Kidney (tissue), 14 donors: Measurements from ENCODE around the gene FBLN1. TPM values are rescaled to one million over a fixed set of nuclear protein-coding genes. Genes with fewer than 3 reads are reported as not detected.

ENCODE experiments used
- DNase-seq, 5 donors: peaks; one replicate each; pipeline ENCODE4 v3.0.0-alpha.2; 2013 to 2020
- FAIRE-seq: peaks from 2 replicates; lab custom pipeline; 2012; peaks lifted over from hg19 to GRCh38; lab: Jason Lieb, UNC
- H3K27ac ChIP-seq, 2 donors: one replicate each; pipeline ENCODE4 v1.7.0; 2013; ENCODE audit warnings: low read depth in 2 of 2, low read length in 2 of 2, inconsistent platforms in 1 of 2
- H3K27me3 ChIP-seq: one replicate; pipeline ENCODE4 v1.7.1; 2013; ENCODE audit warnings: low read length, inconsistent platforms; ENCODE audit not compliant: control insufficient read depth, insufficient read depth
- H3K36me3 ChIP-seq, 3 donors: one replicate each; pipeline versions ENCODE4 v1.7.0 to v1.7.1; 2013; ENCODE audit warnings: low read length in 3 of 3, control low read depth in 1 of 3, inconsistent platforms in 1 of 3; ENCODE audit not compliant: insufficient read depth in 3 of 3, control insufficient read depth in 2 of 3
- H3K4me1 ChIP-seq, 3 donors: one replicate each; pipeline versions ENCODE4 v1.7.0 to v1.7.1; 2013; ENCODE audit warnings: low read length in 3 of 3, inconsistent platforms in 1 of 3, low read depth in 1 of 3; ENCODE audit not compliant: control insufficient read depth in 2 of 3, insufficient read depth in 2 of 3
- H3K4me3 ChIP-seq, 3 donors: one replicate each; pipeline versions ENCODE4 v1.7.0 to v1.8.1; 2013; ENCODE audit warnings: low read length in 3 of 3, control low read depth in 1 of 3, inconsistent platforms in 1 of 3
- H3K9ac ChIP-seq, 3 donors: one replicate each; pipeline versions ENCODE4 v1.7.0 to v1.7.1; 2013; ENCODE audit warnings: low read length in 3 of 3, control low read depth in 1 of 3, inconsistent platforms in 1 of 3
- H3K9me3 ChIP-seq, 3 donors: one replicate each; pipeline versions ENCODE4 v1.7.0 to v1.7.1; 2013; ENCODE audit warnings: low read length in 3 of 3, control low read depth in 1 of 3, inconsistent platforms in 1 of 3; ENCODE audit not compliant: control insufficient read depth in 2 of 3, insufficient read depth in 1 of 3
- CTCF ChIP-seq: IDR thresholded peaks from 3 replicates; pipeline ENCODE4 v1.5.1; 2012; ENCODE audit warnings: mild to moderate bottlenecking, moderate library complexity, borderline replicate concordance; ENCODE audit not compliant: insufficient read depth; ENCODE audit errors: extremely low read depth
- intact Hi-C: fragments of 100-400 bp; cut with DNase I; formaldehyde crosslinking; loops from one replicate; pipeline ENCODE4 v1.11.1; 2022
- polyA plus RNA-seq: library from polyadenylated mRNA; stranded (reverse); fragments of 350-450 nt; fragmentation: Illumina TruSeq; extraction: RNeasy Lipid Tissue Mini Kit (QIAGEN cat#74804); gene quantifications from one replicate; pipeline ENCODE4 v1.2.3, GENCODE V29; 2014; ENCODE audit warnings: low read depth, low replicate concordance; ENCODE audit not compliant: insufficient read depth
- total RNA-seq: library from RNA; stranded (reverse); fragmentation: NEBNext Ultra II Directional; extraction: Animal tissue kit (Norgen Biotek cat#: 25700); gene quantifications from one replicate; pipeline ENCODE4 v1.2.1, GENCODE V29; 2021
- donor health status: control.
- donor health status: control.
- donor health status: control.
- donor health status: control.
- donor health status: control.
- donor health status: DM: yes; HTN: yes; CAD: no.
- donor health status: Normal renal cell carcinoma (clear cell type).

FBLN1 gene
- total and polyA plus RNA-seq, 2 donors from 2014 or later = 23.3 to 105 TPM

- Histone ChIP-seq H3K27ac (peak overlapping the region in 1 of 2 donors; percentile 5), H3K4me3 (no peak overlapping the region), H3K36me3 (no peaks in the 10 kb centered on the region), H3K9me3 (no peaks in the 10 kb centered on the region), H3K4me1 (peaks cover 0 to 4% (median 2%) of the 10 kb centered on the region in 3 donors), H3K27me3 (no peaks in the 10 kb centered on the region), H3K9ac (no peak overlapping the region)
- FAIRE-seq (no peak), DNase-seq (peak in 3 of 5 donors; percentile 13 to 68 (median 18))
- TF ChIP-seq CTCF = no peak
- intact Hi-C loops = no loop called here
These were observed 5.1 kb upstream of the FBLN1 start for GRCh38 chr22:45497351-45498145.

- Histone ChIP-seq H3K27ac (no peak overlapping the region), H3K36me3 (no peaks in the 10 kb centered on the region), H3K4me1 (peaks cover 0 to 4% (median 2%) of the 10 kb centered on the region in 3 donors), H3K27me3 (no peaks in the 10 kb centered on the region), H3K9me3 (no peaks in the 10 kb centered on the region), H3K4me3 (no peak overlapping the region), H3K9ac (no peak overlapping the region)
- TF ChIP-seq CTCF = no peak
- intact Hi-C loops = no loop called here
- DNase-seq (peak in 2 of 5 donors; percentile 52 to 75), FAIRE-seq (no peak)
These were observed 2.9 kb upstream of the FBLN1 start for GRCh38 chr22:45499746-45500145.

- Histone ChIP-seq H3K4me1 (no peaks in the 10 kb centered on the region), H3K27ac (no peak overlapping the region), H3K9ac (peak overlapping the region in 1 of 3 donors; percentile 39), H3K4me3 (peak overlapping the region in 2 of 3 donors; percentile 37 to 63), H3K9me3 (no peaks in the 10 kb centered on the region), H3K36me3 (no peaks in the 10 kb centered on the region), H3K27me3 (no peaks in the 10 kb centered on the region)
- FAIRE-seq (no peak), DNase-seq (peak; percentile 25 to 75 (median 52))
- TF ChIP-seq CTCF = no peak
- intact Hi-C loops = no loop called here
These were observed 550 bp downstream of the FBLN1 start for GRCh38 chr22:45503050-45503815.
